Ishikawa (cell line): ENCODE results near the gene NLGN4Y.

Experiments
- CEBPB ChIP-seq: IDR thresholded peaks from 2 replicates; pipeline ENCODE4 v1.6.1; 2012
- CREB1 ChIP-seq: IDR thresholded peaks from 2 replicates; pipeline ENCODE4 v1.6.1; 2012; ENCODE audit warnings: low read depth
- EGR1 ChIP-seq: IDR thresholded peaks from 2 replicates; pipeline ENCODE4 v1.6.1; 2012
- EP300 ChIP-seq: IDR thresholded peaks from 2 replicates; pipeline ENCODE4 v1.6.1; 2012; ENCODE audit warnings: borderline replicate concordance
- FOXM1 ChIP-seq: IDR thresholded peaks from 2 replicates; pipeline ENCODE4 v1.6.1; 2012; ENCODE audit warnings: low read depth, borderline replicate concordance
- MAX ChIP-seq: IDR thresholded peaks from 2 replicates; pipeline ENCODE4 v1.6.1; 2012
- NFIC ChIP-seq: IDR thresholded peaks from 2 replicates; pipeline ENCODE4 v1.6.1; 2012
- RAD21 ChIP-seq: IDR thresholded peaks from 2 replicates; pipeline ENCODE4 v1.6.1; 2012; ENCODE audit warnings: low read depth
- REST ChIP-seq: IDR thresholded peaks from 2 replicates; pipeline ENCODE4 v1.6.1; 2012; ENCODE audit warnings: low read depth, mild to moderate bottlenecking
- TAF1 ChIP-seq: IDR thresholded peaks from 2 replicates; pipeline ENCODE4 v1.6.1; 2012; ENCODE audit warnings: low read depth, mild to moderate bottlenecking
- TCF12 ChIP-seq: IDR thresholded peaks from 2 replicates; pipeline ENCODE4 v1.6.1; 2012; ENCODE audit warnings: low read depth
- TEAD4 ChIP-seq: IDR thresholded peaks from 2 replicates; pipeline ENCODE4 v1.6.1; 2012
- USF1 ChIP-seq: IDR thresholded peaks from 2 replicates; pipeline ENCODE4 v1.6.1; 2012
- YY1 ChIP-seq: IDR thresholded peaks from 2 replicates; pipeline ENCODE4 v1.6.1; 2012; ENCODE audit warnings: low read depth
- ZBTB7A ChIP-seq: IDR thresholded peaks from 2 replicates; pipeline ENCODE4 v1.6.1; 2012; ENCODE audit warnings: low read depth

NLGN4Y gene

GRCh38 chrY:14793104-14793503 lies 268.8 kb downstream of the NLGN4Y start:
- TF ChIP-seq CEBPB (no peak), FOXM1 (no peak), TEAD4 (no peak), RAD21 (no peak), NFIC (no peak), USF1 (no peak)

GRCh38 chrY:14793674-14794073 lies 269.3 kb downstream of the NLGN4Y start:
- TF ChIP-seq CREB1 (no peak), EGR1 (no peak), FOXM1 (no peak), NFIC (no peak), TEAD4 (no peak), TAF1 (no peak), CEBPB (no peak), RAD21 (no peak), TCF12 (no peak), REST (no peak), USF1 (no peak), ZBTB7A (no peak), MAX (no peak), YY1 (no peak), EP300 (no peak)

GRCh38 chrY:14798010-14798409 lies 273.7 kb downstream of the NLGN4Y start:
- TF ChIP-seq MAX: no peak

- TF ChIP-seq YY1: no peak
- no peak for TF ChIP-seq NFIC
- TF ChIP-seq EP300: no peak
- no peak for TF ChIP-seq USF1
- no peak for TF ChIP-seq FOXM1
- TF ChIP-seq ZBTB7A: no peak
- no peak for TF ChIP-seq CREB1
- no peak for TF ChIP-seq TCF12
- no peak for TF ChIP-seq MAX
- no peak for TF ChIP-seq EGR1
- TF ChIP-seq REST: no peak
- no peak for TF ChIP-seq RAD21
- no peak for TF ChIP-seq CEBPB
Measured at GRCh38 chrY:14801096-14801495, 276.8 kb downstream of the NLGN4Y start.

GRCh38 chrY:14802125-14802524 lies 277.8 kb downstream of the NLGN4Y start:
- TF ChIP-seq CEBPB (no peak), FOXM1 (no peak), ZBTB7A (no peak), RAD21 (no peak), TAF1 (no peak), REST (no peak), CREB1 (no peak), EP300 (no peak), YY1 (no peak), MAX (no peak), TCF12 (no peak), EGR1 (no peak), USF1 (no peak), NFIC (no peak)
